Endothelial cell (in vitro differentiated cells): ENCODE measurements around the gene CALML6. TPM values are rescaled to one million over a fixed set of nuclear protein-coding genes. Genes with fewer than 3 reads are reported as not detected.

Experiments used
- DNase-seq: peaks from one replicate; pipeline ENCODE4 v3.0.0; 2021; ENCODE audit warnings: low spot score
- H3K27ac Mint-ChIP-seq: one replicate; pipeline ENCODE4 v1.8.0; 2021; ENCODE audit warnings: mixed read lengths, inconsistent platforms; ENCODE audit not compliant: unreplicated experiment
- H3K27me3 Mint-ChIP-seq: one replicate; pipeline ENCODE4 v1.8.0; 2021; ENCODE audit warnings: mild to moderate bottlenecking, moderate library complexity, mixed read lengths, inconsistent platforms; ENCODE audit not compliant: unreplicated experiment
- H3K36me3 Mint-ChIP-seq: one replicate; pipeline ENCODE4 v1.8.0; 2021; ENCODE audit warnings: mild to moderate bottlenecking, low read depth, mixed read lengths, inconsistent platforms; ENCODE audit not compliant: unreplicated experiment
- H3K4me1 Mint-ChIP-seq: one replicate; pipeline ENCODE4 v1.8.0; 2021; ENCODE audit warnings: mild to moderate bottlenecking, mixed read lengths, inconsistent platforms; ENCODE audit not compliant: unreplicated experiment
- H3K4me3 Mint-ChIP-seq: one replicate; pipeline ENCODE4 v1.8.0; 2021; ENCODE audit warnings: mild to moderate bottlenecking, mixed read lengths, inconsistent platforms; ENCODE audit not compliant: unreplicated experiment
- H3K9me3 Mint-ChIP-seq: one replicate; pipeline ENCODE4 v1.8.0; 2021; ENCODE audit warnings: mixed read lengths, inconsistent platforms; ENCODE audit not compliant: unreplicated experiment
- CTCF ChIP-seq: fragments of 200-600 bp; sonication (generic); IDR thresholded peaks from one replicate; pipeline ENCODE4 v1.5.0; 2021; ENCODE audit warnings: antibody characterized with exemption; ENCODE audit not compliant: unreplicated experiment
- total RNA-seq: library from RNA; stranded (reverse); fragmentation: NEBNext Ultra II Directional; extraction: Animal tissue kit (Norgen Biotek cat#: 25700); gene quantifications from one replicate; pipeline ENCODE4 v1.2.1, GENCODE V29; 2021; ENCODE audit not compliant: unreplicated experiment

The CALML6 gene
- total RNA-seq, 1 donor from 2014 or later = 0.64 TPM

- DNase-seq = no peak
- H3K4me1 Mint-ChIP-seq = no peaks in the 10 kb centered on the region
- no peak overlapping the region for H3K27ac Mint-ChIP-seq
- H3K27me3 Mint-ChIP-seq = peaks cover 2% of the 10 kb centered on the region
- TF ChIP-seq CTCF = no peak
- no peaks in the 10 kb centered on the region for H3K36me3 Mint-ChIP-seq
- no peak overlapping the region for H3K4me3 Mint-ChIP-seq
- H3K9me3 Mint-ChIP-seq = no peaks in the 10 kb centered on the region
Measured at GRCh38 chr1:1926346-1926811, 11.3 kb downstream of the CALML6 start.

GRCh38 chr1:1926886-1927660 is 12.0 kb downstream of the CALML6 start:
- TF ChIP-seq CTCF = no peak
- Mint-ChIP-seq H3K4me1 (no peaks in the 10 kb centered on the region), H3K9me3 (no peaks in the 10 kb centered on the region), H3K27me3 (peaks cover 2% of the 10 kb centered on the region), H3K4me3 (no peak overlapping the region), H3K36me3 (no peaks in the 10 kb centered on the region), H3K27ac (no peak overlapping the region)
- no peak for DNase-seq

- no peaks in the 10 kb centered on the region for H3K9me3 Mint-ChIP-seq
- no peak for DNase-seq
- H3K4me3 Mint-ChIP-seq = no peak overlapping the region
- peaks cover 2% of the 10 kb centered on the region for H3K27me3 Mint-ChIP-seq
- TF ChIP-seq CTCF = no peak
- H3K27ac Mint-ChIP-seq = no peak overlapping the region
- no peaks in the 10 kb centered on the region for H3K4me1 Mint-ChIP-seq
- H3K36me3 Mint-ChIP-seq = no peaks in the 10 kb centered on the region
Measured at GRCh38 chr1:1927751-1928150, 12.7 kb downstream of the CALML6 start.

GRCh38 chr1:1928231-1929101 is 13.4 kb downstream of the CALML6 start:
- H3K4me1 Mint-ChIP-seq = no peaks in the 10 kb centered on the region
- no peaks in the 10 kb centered on the region for H3K36me3 Mint-ChIP-seq
- peaks cover 2% of the 10 kb centered on the region for H3K27me3 Mint-ChIP-seq
- TF ChIP-seq CTCF = no peak
- no peak overlapping the region for H3K4me3 Mint-ChIP-seq
- no peaks in the 10 kb centered on the region for H3K9me3 Mint-ChIP-seq
- no peak for DNase-seq
- no peak overlapping the region for H3K27ac Mint-ChIP-seq
